Tibial nerve (tissue), 4 donors: ENCODE results near the gene FCN3. TPM values are rescaled to one million over a fixed set of nuclear protein-coding genes. Genes with fewer than 3 reads are reported as not detected.
A peak's percentile ranks its signal among the peaks of the same experiment; 100 is the strongest.

Source experiments
- DNase-seq, 2 donors: peaks; one replicate each; pipeline ENCODE4 v3.0.0-alpha.2; 2019; ENCODE audit warnings: low spot score in 2 of 2
- H3K27ac ChIP-seq, 4 donors: fragments of 200-600 bp; sonication (generic) in 3 of 4; one replicate each; pipeline ENCODE4 v1.5.1; 2017 to 2019; ENCODE audit warnings: mild to moderate bottlenecking in 1 of 4
- H3K27me3 ChIP-seq, 2 donors: fragments of 200-600 bp; sonication (generic) in 1 of 2; one replicate each; pipeline versions ENCODE4 v1.5.1 to v1.6.0; 2017 to 2019
- H3K36me3 ChIP-seq, 3 donors: fragments of 200-600 bp; sonication (generic); one replicate each; pipeline ENCODE4 v1.5.1; 2018 to 2019
- H3K4me1 ChIP-seq, 4 donors: fragments of 200-600 bp; sonication (generic) in 3 of 4; one replicate each; pipeline ENCODE4 v1.5.1; 2017 to 2019
- H3K4me3 ChIP-seq, 4 donors: fragments of 200-600 bp; sonication (generic) in 3 of 4; one replicate each; pipeline ENCODE4 v1.5.1; 2017 to 2019; ENCODE audit warnings: mild to moderate bottlenecking in 1 of 4, moderate library complexity in 1 of 4
- H3K9me3 ChIP-seq, 4 donors: fragments of 200-600 bp; sonication (generic) in 3 of 4; one replicate each; pipeline ENCODE4 v1.5.1; 2017 to 2019
- EP300 ChIP-seq, 2 donors: sonication (generic); formaldehyde crosslinking; IDR thresholded peaks; one replicate each; pipeline ENCODE4 v1.6.1; 2017; ENCODE audit warnings: antibody characterized with exemption in 2 of 2, mild to moderate bottlenecking in 1 of 2
- POLR2A ChIP-seq, 2 donors: fragments of 450-650 bp; IDR thresholded peaks; one replicate each; pipeline ENCODE4 v1.6.1; 2017; ENCODE audit warnings: antibody characterized with exemption in 2 of 2, mild to moderate bottlenecking in 2 of 2, moderate library complexity in 2 of 2
- WGBS, 2 donors: methylation state at CpG; one replicate each; pipeline ENCODE4 v1.1.5; 2018; 5-methylcytosine and 5-hydroxymethylcytosine counted together
- total RNA-seq, 4 donors: library from RNA; depleted of rRNA; stranded (reverse); fragments of >200 nt; gene quantifications; one replicate each; pipeline ENCODE4 v1.1.0, GENCODE V29; 2016
- TF ChIP-seq, protein P1 (sequence below), 5 experiments: fragments of 200-600 bp in 3 of 5; fragments of 450-650 bp in 2 of 5; sonication (generic) in 3 of 5; IDR thresholded peaks; one replicate each; pipeline ENCODE4 v1.5.1; 2016 to 2019; ENCODE audit warnings: antibody characterized with exemption in 5 of 5, mild to moderate bottlenecking in 3 of 5, moderate library complexity in 2 of 5

The FCN3 gene
- total RNA-seq, 4 donors from 2014 or later: 2.5 to 8.7 (median 3.7) TPM; not detected in 1

DNA sequence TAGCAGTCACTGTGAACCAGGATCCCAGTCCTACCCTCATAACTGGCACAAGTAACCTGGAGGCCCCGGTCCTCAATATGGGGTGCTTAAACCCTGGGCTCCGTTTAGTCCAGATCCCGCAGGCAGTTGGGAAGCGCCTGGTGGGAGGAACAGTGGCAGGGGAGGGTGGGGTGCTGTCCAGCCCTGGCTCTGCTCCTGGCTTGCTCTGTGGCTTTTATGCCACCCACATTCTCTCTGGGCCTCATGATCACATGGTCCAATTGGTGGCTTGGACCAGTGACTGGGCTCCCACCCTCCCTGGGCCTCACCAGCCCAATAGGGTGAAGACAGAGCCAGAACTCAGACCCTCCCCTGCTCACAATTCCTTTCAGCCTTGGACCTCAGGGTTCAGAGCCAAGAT lies 5.6 kb upstream of the FCN3 start:
- peaks cover 0 to 25% (median 9%) of the 10 kb centered on the region in 4 donors for H3K4me1 ChIP-seq
- DNase-seq: no peak
- WGBS, 2 donors: 71 to 85% methylated on average over 4 of the region's 4 CpGs
- H3K9me3 ChIP-seq: no peaks in the 10 kb centered on the region
- peak overlapping the region in 1 of 4 donors; percentile 29 for H3K27ac ChIP-seq
- no peaks in the 10 kb centered on the region for H3K36me3 ChIP-seq
- no peak overlapping the region for H3K4me3 ChIP-seq
- H3K27me3 ChIP-seq: peaks cover 0 to 6% of the 10 kb centered on the region in 2 donors
- TF ChIP-seq EP300 (IDR thresholded peaks at IDR 0.05) (no peak), POLR2A (IDR thresholded peaks at IDR 0.05) (no peak)
- TF ChIP-seq, protein P1, sequence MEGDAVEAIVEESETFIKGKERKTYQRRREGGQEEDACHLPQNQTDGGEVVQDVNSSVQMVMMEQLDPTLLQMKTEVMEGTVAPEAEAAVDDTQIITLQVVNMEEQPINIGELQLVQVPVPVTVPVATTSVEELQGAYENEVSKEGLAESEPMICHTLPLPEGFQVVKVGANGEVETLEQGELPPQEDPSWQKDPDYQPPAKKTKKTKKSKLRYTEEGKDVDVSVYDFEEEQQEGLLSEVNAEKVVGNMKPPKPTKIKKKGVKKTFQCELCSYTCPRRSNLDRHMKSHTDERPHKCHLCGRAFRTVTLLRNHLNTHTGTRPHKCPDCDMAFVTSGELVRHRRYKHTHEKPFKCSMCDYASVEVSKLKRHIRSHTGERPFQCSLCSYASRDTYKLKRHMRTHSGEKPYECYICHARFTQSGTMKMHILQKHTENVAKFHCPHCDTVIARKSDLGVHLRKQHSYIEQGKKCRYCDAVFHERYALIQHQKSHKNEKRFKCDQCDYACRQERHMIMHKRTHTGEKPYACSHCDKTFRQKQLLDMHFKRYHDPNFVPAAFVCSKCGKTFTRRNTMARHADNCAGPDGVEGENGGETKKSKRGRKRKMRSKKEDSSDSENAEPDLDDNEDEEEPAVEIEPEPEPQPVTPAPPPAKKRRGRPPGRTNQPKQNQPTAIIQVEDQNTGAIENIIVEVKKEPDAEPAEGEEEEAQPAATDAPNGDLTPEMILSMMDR (IDR thresholded peaks at IDR 0.05): no peak

DNA sequence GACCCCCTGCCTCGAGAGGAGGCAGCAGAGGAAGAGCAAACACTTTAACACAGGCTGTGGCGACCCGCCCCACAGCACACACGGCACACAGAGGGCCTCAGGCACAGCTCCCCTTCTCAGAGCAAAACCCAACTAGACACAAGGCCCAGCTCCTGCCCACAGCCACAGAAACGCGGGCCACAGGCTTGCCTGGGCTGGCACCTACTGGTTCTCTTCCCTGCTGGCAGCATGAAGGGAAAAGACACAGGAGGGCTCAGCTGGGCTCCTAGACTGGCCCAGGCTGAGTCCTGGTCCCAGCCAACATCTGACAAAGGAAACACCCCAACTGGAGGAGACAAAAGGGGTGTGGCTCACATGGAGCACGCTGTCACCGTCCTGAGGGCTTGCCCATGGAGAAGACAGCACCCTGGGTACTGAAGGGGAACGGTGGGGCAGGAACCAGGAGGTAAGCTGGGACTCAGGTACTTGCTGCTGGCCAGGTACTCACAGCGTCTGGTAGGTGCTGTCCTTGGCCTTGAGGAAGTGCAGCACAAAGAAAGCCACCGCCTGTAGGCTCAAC lies 5.0 kb upstream of the FCN3 start:
- DNase-seq: no peak
- Histone ChIP-seq H3K4me1 (peaks cover 0 to 25% (median 9%) of the 10 kb centered on the region in 4 donors), H3K27ac (peak overlapping the region in 1 of 4 donors; percentile 29), H3K9me3 (no peaks in the 10 kb centered on the region), H3K4me3 (no peak overlapping the region), H3K36me3 (no peaks in the 10 kb centered on the region), H3K27me3 (peaks cover 0 to 6% of the 10 kb centered on the region in 2 donors)
- TF ChIP-seq EP300 (IDR thresholded peaks at IDR 0.05) (no peak), POLR2A (IDR thresholded peaks at IDR 0.05) (no peak)
- TF ChIP-seq, protein P1 (IDR thresholded peaks at IDR 0.05): no peak
- 80 to 87% methylated on average over 11 of the region's 11 CpGs for WGBS, 2 donors

GRCh38 chr1:27377760-27378495 lies 3.3 kb upstream of the FCN3 start:
- no peak overlapping the region for H3K4me3 ChIP-seq
- H3K4me1 ChIP-seq: peaks cover 0 to 21% (median 8%) of the 10 kb centered on the region in 4 donors
- TF ChIP-seq POLR2A (IDR thresholded peaks at IDR 0.05): no peak
- TF ChIP-seq, protein P1 (IDR thresholded peaks at IDR 0.05): no peak
- no peak for TF ChIP-seq EP300 (IDR thresholded peaks at IDR 0.05)
- H3K9me3 ChIP-seq: no peaks in the 10 kb centered on the region
- peaks cover 0 to 2% of the 10 kb centered on the region in 2 donors for H3K27me3 ChIP-seq
- H3K36me3 ChIP-seq: no peaks in the 10 kb centered on the region
- DNase-seq: no peak
- WGBS, 2 donors: 77 to 79% methylated on average over 12 of the region's 12 CpGs
- H3K27ac ChIP-seq: no peak overlapping the region

DNA sequence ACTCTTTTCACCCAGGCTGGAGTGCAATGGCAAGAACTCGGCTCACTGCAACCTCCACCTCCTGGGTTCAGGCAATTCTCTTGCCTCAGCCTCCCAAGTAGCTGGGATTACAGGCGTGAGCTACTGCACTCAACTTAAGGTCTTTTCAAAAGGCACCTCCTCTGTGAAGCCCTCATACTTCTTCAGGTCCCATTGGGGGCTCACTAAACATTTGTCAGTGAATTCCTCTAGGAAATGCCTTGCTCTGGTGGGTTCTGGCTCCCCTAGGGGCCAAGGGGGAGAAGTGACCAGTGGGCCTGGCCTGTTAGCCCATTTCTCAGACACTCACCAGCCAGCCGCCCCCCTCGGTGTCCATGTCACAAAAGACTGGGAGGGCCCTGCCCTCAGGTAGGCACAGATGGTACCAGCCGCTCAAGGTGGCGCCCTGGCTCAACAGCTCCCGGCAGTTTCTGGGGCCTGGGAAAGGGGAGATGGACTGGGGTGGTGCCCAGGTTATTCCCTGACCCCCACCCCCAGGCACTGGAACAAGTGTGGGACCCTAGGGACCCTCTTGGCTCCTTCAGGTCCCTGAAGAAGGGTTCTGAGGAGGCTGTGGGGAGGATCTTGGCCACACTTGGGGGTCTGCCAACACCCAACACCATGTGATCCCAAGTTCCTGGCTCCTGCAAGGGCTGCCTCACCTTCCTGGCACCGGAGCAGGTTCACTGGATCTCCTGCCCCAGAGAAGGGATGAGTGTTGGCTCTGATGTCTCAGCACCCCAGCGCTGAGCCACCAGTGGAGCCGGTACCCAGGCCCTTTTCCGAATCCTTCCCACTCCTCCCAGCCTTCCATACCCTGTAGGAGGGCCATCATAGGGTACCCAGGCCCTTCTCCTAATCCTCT lies 1.6 kb downstream of the FCN3 start:
- WGBS, 2 donors: 85 to 90% methylated on average over 11 of the region's 11 CpGs
- Histone ChIP-seq H3K27ac (no peak overlapping the region), H3K4me3 (no peak overlapping the region)

More for the DNA sequence above, 1.6 kb downstream of the FCN3 start:
- H3K9me3 ChIP-seq: no peaks in the 10 kb centered on the region
- no peak for TF ChIP-seq EP300 (IDR thresholded peaks at IDR 0.05)
- no peak for TF ChIP-seq POLR2A (IDR thresholded peaks at IDR 0.05)
- TF ChIP-seq, protein P1 (IDR thresholded peaks at IDR 0.05): no peak
- H3K27me3 ChIP-seq: no peaks in the 10 kb centered on the region
- H3K4me1 ChIP-seq: peaks cover 0 to 17% (median 6%) of the 10 kb centered on the region in 4 donors
- no peak for DNase-seq
- H3K36me3 ChIP-seq: no peaks in the 10 kb centered on the region
